ENCODE data around the gene TMEM229B.

GRCh38 chr14:67533754-67534085 lies 45.2 kb upstream of the TMEM229B start:
- TF ChIP-seq YY1 (IDR thresholded peaks at IDR 0.05; ENCODE audit: insufficient read depth, insufficient read length) (no peak), SUZ12 (IDR thresholded peaks at IDR 0.05; ENCODE audit: extremely low read depth, insufficient read depth, insufficient read length) (no peak), ZNF274 (IDR thresholded peaks at IDR 0.05; ENCODE audit: low read depth, low read length) (no peak)
